PC-9 (cell line): Measurements from ENCODE around the gene EXO1.

Source experiments
- EZH2 ChIP-seq: fragments of 200-600 bp; sonication (generic); IDR thresholded peaks from 2 replicates; pipeline ENCODE4 v1.8.0; 2017; ENCODE audit warnings: antibody characterized with exemption, low read depth
- TF ChIP-seq, protein P1 (sequence below): fragments of 200-600 bp; sonication (generic); conservative IDR thresholded peaks from 2 replicates; pipeline ENCODE4 v1.6.1; 2017; ENCODE audit warnings: mixed run types, antibody characterized with exemption, mild to moderate bottlenecking, moderate library complexity

DNA sequence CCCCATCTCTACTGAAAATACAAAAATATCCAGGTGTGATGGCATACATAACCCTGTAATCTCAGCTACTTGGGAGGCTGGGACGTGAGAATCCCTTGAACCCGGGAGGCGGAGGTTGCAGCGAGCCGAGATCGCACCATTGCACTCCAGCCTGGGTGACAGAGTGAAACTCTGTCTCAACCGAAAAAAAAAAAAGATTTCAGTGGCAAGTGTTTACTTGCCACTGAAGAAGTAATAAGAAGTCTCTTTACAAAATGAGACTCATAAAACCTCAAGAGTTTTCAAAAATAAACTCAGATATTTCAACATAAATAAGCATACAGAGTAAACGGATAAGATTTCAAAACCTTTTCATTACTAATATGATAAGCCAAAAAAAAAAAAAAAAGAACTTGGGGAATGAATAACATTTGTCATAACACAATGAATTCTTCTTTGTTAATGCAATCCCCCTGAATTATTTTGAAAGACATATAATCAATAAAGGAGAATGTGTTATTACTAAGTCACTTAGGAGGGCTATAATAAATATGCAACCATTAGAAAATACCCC lies 34.2 kb upstream of the EXO1 start:
- TF ChIP-seq, protein P1, sequence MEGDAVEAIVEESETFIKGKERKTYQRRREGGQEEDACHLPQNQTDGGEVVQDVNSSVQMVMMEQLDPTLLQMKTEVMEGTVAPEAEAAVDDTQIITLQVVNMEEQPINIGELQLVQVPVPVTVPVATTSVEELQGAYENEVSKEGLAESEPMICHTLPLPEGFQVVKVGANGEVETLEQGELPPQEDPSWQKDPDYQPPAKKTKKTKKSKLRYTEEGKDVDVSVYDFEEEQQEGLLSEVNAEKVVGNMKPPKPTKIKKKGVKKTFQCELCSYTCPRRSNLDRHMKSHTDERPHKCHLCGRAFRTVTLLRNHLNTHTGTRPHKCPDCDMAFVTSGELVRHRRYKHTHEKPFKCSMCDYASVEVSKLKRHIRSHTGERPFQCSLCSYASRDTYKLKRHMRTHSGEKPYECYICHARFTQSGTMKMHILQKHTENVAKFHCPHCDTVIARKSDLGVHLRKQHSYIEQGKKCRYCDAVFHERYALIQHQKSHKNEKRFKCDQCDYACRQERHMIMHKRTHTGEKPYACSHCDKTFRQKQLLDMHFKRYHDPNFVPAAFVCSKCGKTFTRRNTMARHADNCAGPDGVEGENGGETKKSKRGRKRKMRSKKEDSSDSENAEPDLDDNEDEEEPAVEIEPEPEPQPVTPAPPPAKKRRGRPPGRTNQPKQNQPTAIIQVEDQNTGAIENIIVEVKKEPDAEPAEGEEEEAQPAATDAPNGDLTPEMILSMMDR: no peak
- TF ChIP-seq EZH2: no peak
